ENCODE data around the gene PLEKHO2.

PLEKHO2 gene

GRCh38 chr15:64833690-64834089 lies 8.0 kb upstream of the PLEKHO2 start:
- no peak for TF ChIP-seq CTCF (conservative IDR thresholded peaks at IDR 0.05; ENCODE audit: control insufficient read depth, insufficient read depth, low read depth, low read length)
- no peak overlapping the region for H3K4me3 ChIP-seq (ENCODE audit: control insufficient read depth, low read depth, low read length)
- DNase-seq (ENCODE audit: low read depth), result no peak

GRCh38 chr15:64836023-64836536 lies 5.6 kb upstream of the PLEKHO2 start:
- peak overlapping the region; percentile 17 for H3K4me3 ChIP-seq (ENCODE audit: control insufficient read depth, low read depth, low read length)
- no peak for TF ChIP-seq CTCF (conservative IDR thresholded peaks at IDR 0.05; ENCODE audit: control insufficient read depth, insufficient read depth, low read depth, low read length)
- DNase-seq (ENCODE audit: low read depth), result no peak

GRCh38 chr15:64837502-64837901 lies 4.2 kb upstream of the PLEKHO2 start:
- no peak for DNase-seq (ENCODE audit: low read depth)
- no peak overlapping the region for H3K4me3 ChIP-seq (ENCODE audit: control insufficient read depth, low read depth, low read length)
- no peak for TF ChIP-seq CTCF (conservative IDR thresholded peaks at IDR 0.05; ENCODE audit: control insufficient read depth, insufficient read depth, low read depth, low read length)

- no peak for TF ChIP-seq CTCF (conservative IDR thresholded peaks at IDR 0.05; ENCODE audit: control insufficient read depth, insufficient read depth, low read depth, low read length)
- peak overlapping the region; percentile 68 for H3K4me3 ChIP-seq (ENCODE audit: control insufficient read depth, low read depth, low read length)
- no peak for DNase-seq (ENCODE audit: low read depth)
These were observed 713 bp upstream of the PLEKHO2 start for GRCh38 chr15:64841060-64841343.

- no peak for TF ChIP-seq CTCF (conservative IDR thresholded peaks at IDR 0.05; ENCODE audit: control insufficient read depth, insufficient read depth, low read depth, low read length)
- peak overlapping the region; percentile 86 for H3K4me3 ChIP-seq (ENCODE audit: control insufficient read depth, low read depth, low read length)
- peak; percentile 46 for DNase-seq (ENCODE audit: low read depth)
These were observed 603 bp downstream of the PLEKHO2 start for GRCh38 chr15:64842096-64842939.

- peak; percentile 74 for DNase-seq (ENCODE audit: low read depth)
- TF ChIP-seq CTCF (conservative IDR thresholded peaks at IDR 0.05; ENCODE audit: control insufficient read depth, insufficient read depth, low read depth, low read length), result no peak
- peak overlapping the region; percentile 86 for H3K4me3 ChIP-seq (ENCODE audit: control insufficient read depth, low read depth, low read length)
These were observed 1.4 kb downstream of the PLEKHO2 start for GRCh38 chr15:64842986-64843561.

Data from fibroblast of mammary gland (primary cell).